Right cardiac atrium (tissue), 5 donors: ENCODE data around the gene CEP72. TPM values are rescaled to one million over a fixed set of nuclear protein-coding genes. Genes with fewer than 3 reads are reported as not detected.
"Not testable (repeated sequence)": the region's sequence is repeated elsewhere in the genome, so short reads cannot be mapped to it uniquely, and the experiment has no call there.

ENCODE experiments used
- ATAC-seq, 2 donors: fragments of 200-7000 bp; cut with Tn5 transposase; one replicate each; pipeline versions ENCODE4 v1.8.0 to v1.9.1; 2020; ENCODE audit warnings: moderate library complexity in 2 of 2, mild to moderate bottlenecking in 1 of 2
- DNase-seq, 3 donors: peaks; one replicate each; pipeline ENCODE4 v3.0.0-alpha.2; 2020
- H3K27ac ChIP-seq: one replicate; pipeline ENCODE4 v1.5.1; 2013; ENCODE audit warnings: mild to moderate bottlenecking, low read length, control low read depth, moderate library complexity
- H3K27me3 ChIP-seq: one replicate; pipeline ENCODE4 v1.6.1; 2013; ENCODE audit not compliant: control insufficient read depth, insufficient read depth
- H3K4me1 ChIP-seq: one replicate; pipeline ENCODE4 v1.6.1; 2013; ENCODE audit warnings: low read length; ENCODE audit not compliant: control insufficient read depth, insufficient read depth
- H3K4me3 ChIP-seq: one replicate; pipeline ENCODE4 v1.5.1; 2013; ENCODE audit warnings: low read length, control low read depth
- H3K9me3 ChIP-seq: one replicate; pipeline ENCODE4 v1.6.1; 2013; ENCODE audit warnings: low read length; ENCODE audit not compliant: control insufficient read depth
- WGBS: extraction: QIAGEN DNeasy Blood & Tissue Kit; methylation state at CpG from one replicate; pipeline ENCODE4 v1.1.7; 2013; 5-methylcytosine and 5-hydroxymethylcytosine counted together
- intact Hi-C, 4 donors: fragments of 100-400 bp; cut with DNase I; formaldehyde crosslinking; loops; one replicate each; pipeline versions ENCODE4 v1.11.0 to v1.14.0; 2022 to 2023
- polyA plus RNA-seq: library from polyadenylated mRNA; stranded (reverse); fragments of 200-250 nt; gene quantifications from one replicate; pipeline ENCODE4 v1.2.3, GENCODE V29; 2013
- total RNA-seq, 4 donors: library from RNA; stranded (reverse); fragmentation: NEBNext Ultra II Directional; extraction: Animal tissue kit (Norgen Biotek cat#: 25700); gene quantifications; one replicate each; pipeline ENCODE4 v1.2.1, GENCODE V29; 2021
- donor health status: healthy with polysubstance abuse.
- donor health status: DM: no; HTN: yes; CAD: no.
- donor health status: DM: no; HTN: no; CAD: no.
- donor health status: DM: no; HTN: yes; CAD: no; lungs with severe emphysema.
- donor health status: DM: yes; HTN: yes; CAD: no.

Gene CEP72
- total and polyA plus RNA-seq, 5 donors, result 1.1 to 3.4 (median 2.1) TPM

- H3K4me3 ChIP-seq, H3K4me1 ChIP-seq, H3K27ac ChIP-seq, intact Hi-C loops, ATAC-seq, H3K9me3 ChIP-seq, H3K27me3 ChIP-seq: not testable (repeated sequence)
- DNase-seq, result peak; percentile 8 to 52 (median 36)
- 77% methylated on average over 17 of the region's 17 CpGs for WGBS
Measured at GRCh38 chr5:682651-683358, 70.7 kb downstream of the CEP72 start.

GRCh38 chr5:683551-684481 lies 71.7 kb downstream of the CEP72 start:
- peak; percentile 36 to 62 (median 50) for DNase-seq
- no peak overlapping the region for H3K27ac ChIP-seq
- no peaks in the 10 kb centered on the region for H3K27me3 ChIP-seq
- no peaks in the 10 kb centered on the region for H3K9me3 ChIP-seq
- ATAC-seq, result peak; percentile 8 to 32
- H3K4me1 ChIP-seq, result no peaks in the 10 kb centered on the region
- H3K4me3 ChIP-seq, result no peak overlapping the region
- 82% methylated on average over 30 of the region's 30 CpGs for WGBS
- intact Hi-C loops, result no loop called here

- H3K4me1 ChIP-seq, result no peaks in the 10 kb centered on the region
- H3K4me3 ChIP-seq, result no peak overlapping the region
- 87% methylated on average over 17 of the region's 17 CpGs for WGBS
- ATAC-seq (no peak), DNase-seq (peak; percentile 1 to 45 (median 29))
- intact Hi-C loops, result loop anchor here in 1 of 4 donors (5.0 kb wide), 1 partner anchor 93 kb away; no protein-coding TSS in a partner anchor
- H3K27ac ChIP-seq, result no peak overlapping the region
- no peaks in the 10 kb centered on the region for H3K27me3 ChIP-seq
- H3K9me3 ChIP-seq, result no peaks in the 10 kb centered on the region
Measured at GRCh38 chr5:684751-685216, 72.6 kb downstream of the CEP72 start.

- no peak overlapping the region for H3K27ac ChIP-seq
- peak; percentile 20 to 39 (median 38) for DNase-seq
- intact Hi-C loops, result loop anchor here in 1 of 4 donors (5.0 kb wide), 1 partner anchor 92 kb away; no protein-coding TSS in a partner anchor
Measured at GRCh38 chr5:685262-686171, 73.4 kb downstream of the CEP72 start.

GRCh38 chr5:686172-686523 lies 74.0 kb downstream of the CEP72 start:
- H3K4me3 ChIP-seq, H3K9me3 ChIP-seq, H3K27ac ChIP-seq, H3K27me3 ChIP-seq, H3K4me1 ChIP-seq, ATAC-seq: not testable (repeated sequence)
- 95% methylated on average over 11 of the region's 12 CpGs for WGBS
- DNase-seq, result peak; percentile 4 to 30 (median 25)
- intact Hi-C loops, result loop anchor here in 1 of 4 donors (5.0 kb wide), 1 partner anchor 91 kb away; no protein-coding TSS in a partner anchor

More at GRCh38 chr5:685262-686171, 73.4 kb downstream of the CEP72 start:
- H3K9me3 ChIP-seq, result no peaks in the 10 kb centered on the region
- no peaks in the 10 kb centered on the region for H3K27me3 ChIP-seq
- no peak overlapping the region for H3K4me3 ChIP-seq
- no peak for ATAC-seq
- H3K4me1 ChIP-seq, result no peaks in the 10 kb centered on the region
- 91% methylated on average over 24 of the region's 24 CpGs for WGBS

- ATAC-seq, H3K27me3 ChIP-seq, H3K27ac ChIP-seq, H3K4me3 ChIP-seq, H3K9me3 ChIP-seq, H3K4me1 ChIP-seq: not testable (repeated sequence)
- intact Hi-C loops, result loop anchor here in 1 of 4 donors (5.0 kb wide), 1 partner anchor 90 kb away; no protein-coding TSS in a partner anchor
- 82% methylated on average over 12 of the region's 12 CpGs for WGBS
- peak in 2 of 3 donors; percentile 22 to 23 for DNase-seq
Measured at GRCh38 chr5:686936-687335, 74.8 kb downstream of the CEP72 start.

- H3K9me3 ChIP-seq, H3K4me3 ChIP-seq, H3K27ac ChIP-seq, H3K27me3 ChIP-seq, H3K4me1 ChIP-seq, ATAC-seq: not testable (repeated sequence)
- WGBS, result 88% methylated on average over 17 of the region's 30 CpGs
- DNase-seq, result peak; percentile 23 to 47 (median 28)
- intact Hi-C loops, result loop anchor here in 1 of 4 donors (5.0 kb wide), 1 partner anchor 89 kb away; no protein-coding TSS in a partner anchor
Measured at GRCh38 chr5:688348-689010, 76.3 kb downstream of the CEP72 start.

- intact Hi-C loops, result loop anchor here in 1 of 4 donors (10.0 kb wide), 1 partner anchor 95 kb away; the partner anchor contains the start of gene ZDHHC11B
- not testable (repeated sequence) for H3K4me3 ChIP-seq, H3K27ac ChIP-seq, H3K4me1 ChIP-seq, H3K27me3 ChIP-seq, H3K9me3 ChIP-seq, DNase-seq
- WGBS, result no CpG with 5 or more reads among the region's 12 CpGs
- peak; percentile 40 to 47 for ATAC-seq
Measured at GRCh38 chr5:690293-690692, 78.2 kb downstream of the CEP72 start.

- H3K4me3 ChIP-seq, H3K27ac ChIP-seq, H3K27me3 ChIP-seq, H3K9me3 ChIP-seq, H3K4me1 ChIP-seq: not testable (repeated sequence)
- WGBS, result no CpG with 5 or more reads among the region's 23 CpGs
- ATAC-seq (peak; percentile 27 to 59), DNase-seq (peak in 1 of 3 donors; percentile 73)
- intact Hi-C loops, result loop anchor here in 1 of 4 donors (10.0 kb wide), 1 partner anchor 94 kb away; the partner anchor contains the start of gene ZDHHC11B
Measured at GRCh38 chr5:691049-691448, 78.9 kb downstream of the CEP72 start.
